ENCODE measurements around the gene REEP1. TPM values are rescaled to one million over a fixed set of nuclear protein-coding genes. Genes with fewer than 3 reads are reported as not detected.

The REEP1 gene
- total RNA-seq, 1 experiment from 2014 or later = 5.9 TPM

DNA sequence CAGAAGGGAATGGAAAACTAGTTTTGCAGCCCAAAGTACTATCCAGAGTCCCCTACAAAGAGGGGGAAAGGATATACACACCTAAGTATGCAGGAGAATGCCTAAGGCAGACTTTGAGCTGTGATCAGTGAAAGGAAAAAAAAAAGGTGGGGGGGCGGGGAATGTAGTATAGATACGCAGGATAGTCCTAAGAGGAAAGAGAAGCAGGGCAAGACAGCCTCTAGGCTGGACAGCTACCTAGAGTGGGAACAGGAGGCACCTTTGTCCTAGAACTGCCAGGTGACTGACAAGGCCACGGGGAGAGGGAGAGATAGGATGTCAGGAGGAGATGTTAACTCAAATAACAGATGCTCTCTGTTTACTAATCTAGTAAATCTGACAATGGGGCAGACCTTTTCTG, 6.0 kb downstream of the REEP1 start:
- no peaks in the 10 kb centered on the region for H4K20me1 ChIP-seq (ENCODE audit: insufficient read depth)
- H3K4me2 ChIP-seq (ENCODE audit: low read length) = no peak overlapping the region
- intact Hi-C loops (cut with micrococcal nuclease) = no loop called here
- ATAC-seq (no peak), DNase-seq (ENCODE audit: low read depth, low spot score) (no peak)
- H3K9me2 ChIP-seq (ENCODE audit: insufficient read depth) = no peaks in the 10 kb centered on the region
- POLR2A ChIA-PET = no interaction called here
- H3K4me3 ChIP-seq (replicated peaks in 1 of 2; ENCODE audit: low read depth in 1 of 2, low read length in 2 of 2) = no peak overlapping the region
- H3K9me3 ChIP-seq (ENCODE audit: control insufficient read depth in 1 of 2, insufficient read depth in 1 of 2, low read depth in 1 of 2, low read length in 2 of 2) = no peaks in the 10 kb centered on the region
- TF ChIP-seq TCF7L2 (IDR thresholded peaks at IDR 0.05; ENCODE audit: borderline replicate concordance, extremely low read depth, insufficient read depth, insufficient read length) = no peak
- H3K27me3 ChIP-seq (ENCODE audit: insufficient read depth, low read length) = no peaks in the 10 kb centered on the region
- H2AFZ ChIP-seq (ENCODE audit: low read depth, low read length, poor library complexity, severe bottlenecking) = no peak overlapping the region
- H3K9ac ChIP-seq (ENCODE audit: low read length) = no peak overlapping the region
- no peak overlapping the region for H3K27ac ChIP-seq (ENCODE audit: low read depth, low read length)
- CTCF ChIA-PET = no interaction called here
- no TSS peak for BruUV-seq (replicated peaks)
- H3K79me2 ChIP-seq (ENCODE audit: insufficient read depth, low read length) = no peaks in the 10 kb centered on the region
- H3K36me3 ChIP-seq (ENCODE audit: control insufficient read depth in 1 of 2, insufficient read depth in 2 of 2, low read length in 2 of 2) = no peaks in the 10 kb centered on the region
- peaks cover 3 to 7% of the 10 kb centered on the region in 2 experiments; a peak in 3 of 4 replicates for H3K4me1 ChIP-seq (ENCODE audit: control insufficient read depth in 1 of 2, insufficient read depth in 2 of 2, low read length in 2 of 2)
- RAD21 ChIA-PET (ENCODE audit: low non-redundant PET in 1 of 2, low total read pairs in 2 of 2, uncharacterized antibody in 2 of 2, unreplicated experiment in 2 of 2) = no interaction called here

GRCh38 chr2:86330001-86330400, 7.4 kb downstream of the REEP1 start:
- Histone ChIP-seq H3K4me1 (ENCODE audit: control insufficient read depth in 1 of 2, insufficient read depth in 2 of 2, low read length in 2 of 2) (no peaks in the 10 kb centered on the region), H3K27ac (ENCODE audit: low read depth, low read length) (no peak overlapping the region), H3K27me3 (ENCODE audit: insufficient read depth, low read length) (no peaks in the 10 kb centered on the region), H3K36me3 (ENCODE audit: control insufficient read depth in 1 of 2, insufficient read depth in 2 of 2, low read length in 2 of 2) (no peaks in the 10 kb centered on the region), H3K4me2 (ENCODE audit: low read length) (no peak overlapping the region), H3K4me3 (replicated peaks in 1 of 2; ENCODE audit: low read depth in 1 of 2, low read length in 2 of 2) (no peak overlapping the region), H3K9ac (ENCODE audit: low read length) (no peak overlapping the region), H3K79me2 (ENCODE audit: insufficient read depth, low read length) (no peaks in the 10 kb centered on the region), H4K20me1 (ENCODE audit: insufficient read depth) (no peaks in the 10 kb centered on the region), H2AFZ (ENCODE audit: low read depth, low read length, poor library complexity, severe bottlenecking) (no peak overlapping the region), H3K9me2 (ENCODE audit: insufficient read depth) (no peaks in the 10 kb centered on the region), H3K9me3 (ENCODE audit: control insufficient read depth in 1 of 2, insufficient read depth in 1 of 2, low read depth in 1 of 2, low read length in 2 of 2) (no peaks in the 10 kb centered on the region)
- ATAC-seq (no peak), DNase-seq (ENCODE audit: low read depth, low spot score) (no peak)
- ChIA-PET RAD21 (ENCODE audit: low non-redundant PET in 1 of 2, low total read pairs in 2 of 2, uncharacterized antibody in 2 of 2, unreplicated experiment in 2 of 2) (no interaction called here), POLR2A (no interaction called here), CTCF (no interaction called here)
- BruUV-seq (replicated peaks) = no TSS peak
- intact Hi-C loops (cut with micrococcal nuclease) = no loop called here
- TF ChIP-seq POLR2AphosphoS5 (IDR thresholded peaks at IDR 0.05; ENCODE audit: low read depth, low read length) (no peak), ELF1 (IDR thresholded peaks at IDR 0.05; ENCODE audit: borderline replicate concordance, low read depth) (no peak), FOSL1 (IDR thresholded peaks at IDR 0.05; ENCODE audit: low read depth) (no peak), POLR2A (IDR thresholded peaks at IDR 0.05; ENCODE audit: borderline replicate concordance, extremely low read depth, insufficient read depth, insufficient read length) (no peak), SIN3A (IDR thresholded peaks at IDR 0.05; ENCODE audit: low read depth) (no peak), ZFX (IDR thresholded peaks at IDR 0.05) (no peak), RAD21 (IDR thresholded peaks at IDR 0.05; ENCODE audit: low read depth) (no peak), EZH2phosphoT487 (IDR thresholded peaks at IDR 0.05; ENCODE audit: borderline replicate concordance) (no peak), EZH2 (IDR thresholded peaks at IDR 0.05) (no peak), CEBPB (IDR thresholded peaks at IDR 0.05; ENCODE audit: low read depth) (no peak), TCF7L2 (IDR thresholded peaks at IDR 0.05; ENCODE audit: borderline replicate concordance, extremely low read depth, insufficient read depth, insufficient read length) (no peak), ATF3 (IDR thresholded peaks at IDR 0.05) (no peak), REST (IDR thresholded peaks at IDR 0.05; ENCODE audit: low read depth) (no peak), JUND (IDR thresholded peaks at IDR 0.05) (no peak), SP1 (IDR thresholded peaks at IDR 0.05; ENCODE audit: low read depth) (no peak), YY1 (IDR thresholded peaks at IDR 0.05; ENCODE audit: extremely low read depth, insufficient replicate concordance, low read depth, low read length) (no peak), CBX3 (IDR thresholded peaks at IDR 0.05; ENCODE audit: low read depth) (no peak)
- TF ChIP-seq, protein P1, sequence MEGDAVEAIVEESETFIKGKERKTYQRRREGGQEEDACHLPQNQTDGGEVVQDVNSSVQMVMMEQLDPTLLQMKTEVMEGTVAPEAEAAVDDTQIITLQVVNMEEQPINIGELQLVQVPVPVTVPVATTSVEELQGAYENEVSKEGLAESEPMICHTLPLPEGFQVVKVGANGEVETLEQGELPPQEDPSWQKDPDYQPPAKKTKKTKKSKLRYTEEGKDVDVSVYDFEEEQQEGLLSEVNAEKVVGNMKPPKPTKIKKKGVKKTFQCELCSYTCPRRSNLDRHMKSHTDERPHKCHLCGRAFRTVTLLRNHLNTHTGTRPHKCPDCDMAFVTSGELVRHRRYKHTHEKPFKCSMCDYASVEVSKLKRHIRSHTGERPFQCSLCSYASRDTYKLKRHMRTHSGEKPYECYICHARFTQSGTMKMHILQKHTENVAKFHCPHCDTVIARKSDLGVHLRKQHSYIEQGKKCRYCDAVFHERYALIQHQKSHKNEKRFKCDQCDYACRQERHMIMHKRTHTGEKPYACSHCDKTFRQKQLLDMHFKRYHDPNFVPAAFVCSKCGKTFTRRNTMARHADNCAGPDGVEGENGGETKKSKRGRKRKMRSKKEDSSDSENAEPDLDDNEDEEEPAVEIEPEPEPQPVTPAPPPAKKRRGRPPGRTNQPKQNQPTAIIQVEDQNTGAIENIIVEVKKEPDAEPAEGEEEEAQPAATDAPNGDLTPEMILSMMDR (IDR thresholded peaks at IDR 0.05 in 2 of 3, conservative IDR thresholded peaks at IDR 0.05 in 1 of 3; ENCODE audit: borderline replicate concordance in 1 of 3, insufficient read depth in 1 of 3, low read depth in 2 of 3, low read length in 2 of 3) = no peak

Data from HCT116 (cell line).